ENCODE measurements around the gene BCL2L15.

DNA sequence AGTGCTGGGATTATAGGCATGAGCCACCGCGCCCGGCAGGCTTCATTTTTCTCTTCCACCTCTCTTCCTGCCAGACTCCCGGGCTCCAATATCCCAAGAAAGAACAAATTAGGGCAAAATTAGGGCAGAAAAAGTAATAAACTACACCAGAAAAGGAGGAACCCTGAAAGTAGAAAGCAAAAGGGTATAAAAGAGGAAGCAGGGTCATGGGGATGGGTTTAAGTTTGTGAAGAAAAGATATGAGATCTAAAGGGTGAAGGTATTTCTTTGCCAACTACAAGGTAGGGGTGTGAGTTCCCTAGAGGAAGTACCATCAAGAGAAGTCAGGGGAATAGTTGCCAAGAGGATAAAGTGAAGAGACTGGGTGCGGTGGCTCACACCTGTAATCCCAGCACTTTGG is 25.7 kb downstream of the BCL2L15 start:
- TF ChIP-seq POLR2AphosphoS5 (IDR thresholded peaks at IDR 0.05; ENCODE audit: borderline replicate concordance, low read depth, low read length) (no peak), EZH2 (IDR thresholded peaks at IDR 0.05) (no peak), FOXP2 (optimal IDR thresholded peaks at IDR 0.05; ENCODE audit: control extremely low read depth, extremely low read length, insufficient read depth) (no peak)

All from SK-N-MC (cell line).